SK-N-SH (cell line): Measurements from ENCODE around the gene UBE2I. TPM values are rescaled to one million over a fixed set of nuclear protein-coding genes. Genes with fewer than 3 reads are reported as not detected.

Experiments used
- CTCF ChIA-PET: fragments of 300-600, 350-600 bp; formaldehyde crosslinking; extraction: SDS; loops from one replicate; lab custom pipeline; 2021; lab: Yijun Ruan, JAX
- POLR2A ChIA-PET: fragments of 350-600 bp; sonication (Branson Sonifier 250); formaldehyde crosslinking; extraction: SDS; loops from one replicate; lab custom pipeline; 2020; ENCODE audit warnings: antibody characterized with exemption, inconsistent platforms; lab: Yijun Ruan, JAX
- DNase-seq: peaks from one replicate; pipeline ENCODE4 v3.0.0; 2012
- H2AFZ ChIP-seq: fragments of 200-600 bp; sonication (generic); 2 replicates; pipeline ENCODE4 v1.8.1; 2016; ENCODE audit warnings: antibody characterized with exemption, mild to moderate bottlenecking, low read depth
- H3F3A ChIP-seq: fragments of 200-600 bp; sonication (generic); replicated peaks from 2 replicates; pipeline ENCODE3; 2016; ENCODE audit warnings: antibody characterized with exemption, mild to moderate bottlenecking; ENCODE audit not compliant: insufficient read depth
- H3K27ac ChIP-seq, 2 experiments: fragments of 200-500 bp in 1 of 2; fragments of 200-600 bp in 1 of 2; sonication (Bioruptor generic) in 1 of 2; sonication (generic), shearing (Covaris generic) in 1 of 2; 2 replicates each; pipeline versions ENCODE4 v1.5.1 to v1.6.1; 2014 to 2016; ENCODE audit warnings: low read depth in 2 of 2, inconsistent platforms in 1 of 2, low read length in 1 of 2, mild to moderate bottlenecking in 1 of 2, mixed read lengths in 1 of 2
- H3K27me3 ChIP-seq: fragments of 200-600 bp; sonication (generic), shearing (Covaris generic); 2 replicates; pipeline ENCODE4 v1.6.1; 2016; ENCODE audit warnings: mixed run types; ENCODE audit not compliant: insufficient read depth
- H3K36me3 ChIP-seq, 2 experiments: fragments of 200-500 bp in 1 of 2; fragments of 200-600 bp in 1 of 2; sonication (Bioruptor generic) in 1 of 2; sonication (generic) in 1 of 2; replicated peaks in 1 of 2; 2 replicates each; pipeline versions ENCODE3 to v1.5.1; 2014 to 2016; ENCODE audit warnings: low read length in 1 of 2, mild to moderate bottlenecking in 1 of 2; ENCODE audit not compliant: insufficient read depth in 2 of 2, control insufficient read depth in 1 of 2
- H3K4me1 ChIP-seq, 2 experiments: fragments of 200-500 bp in 1 of 2; fragments of 200-600 bp in 1 of 2; sonication (Bioruptor generic) in 1 of 2; sonication (generic), shearing (Covaris generic) in 1 of 2; 2 replicates each; pipeline versions ENCODE4 v1.5.1 to v1.6.1; 2014 to 2016; ENCODE audit warnings: low read depth in 1 of 2, low read length in 1 of 2, mixed run types in 1 of 2; ENCODE audit not compliant: insufficient read depth in 2 of 2, control insufficient read depth in 1 of 2
- H3K4me2 ChIP-seq: fragments of 200-600 bp; sonication (generic), shearing (Covaris generic); 2 replicates; pipeline ENCODE4 v1.6.1; 2017; ENCODE audit warnings: mixed run types
- H3K4me3 ChIP-seq, 2 experiments: fragments of 200-500 bp in 1 of 2; fragments of 200-600 bp in 1 of 2; sonication (Bioruptor generic) in 1 of 2; sonication (generic), shearing (Covaris generic) in 1 of 2; 2 replicates each; pipeline versions ENCODE4 v1.5.1 to v1.8.1; 2014 to 2016; ENCODE audit warnings: low read depth in 2 of 2, inconsistent platforms in 1 of 2, low read length in 1 of 2, mild to moderate bottlenecking in 1 of 2, mixed read lengths in 1 of 2, moderate library complexity in 1 of 2
- H3K79me2 ChIP-seq: fragments of 200-600 bp; sonication (generic); 2 replicates; pipeline ENCODE4 v1.8.1; 2017; ENCODE audit warnings: mild to moderate bottlenecking; ENCODE audit not compliant: insufficient read depth
- H3K9ac ChIP-seq: fragments of 200-600 bp; sonication (generic); 2 replicates; pipeline ENCODE4 v1.6.1; 2017; ENCODE audit warnings: mixed run types
- H3K9me2 ChIP-seq: fragments of 200-600 bp; sonication (generic); 2 replicates; pipeline ENCODE4 v1.6.1; 2017; ENCODE audit warnings: mixed run types
- H3K9me3 ChIP-seq: fragments of 200-600 bp; sonication (generic); 2 replicates; pipeline ENCODE4 v1.6.1; 2017; ENCODE audit warnings: mixed run types, mild to moderate bottlenecking, moderate library complexity
- H4K20me1 ChIP-seq: fragments of 200-600 bp; sonication (generic); 2 replicates; pipeline ENCODE4 v1.6.1; 2017; ENCODE audit warnings: mild to moderate bottlenecking, mixed run types; ENCODE audit not compliant: insufficient read depth
- CHD2 ChIP-seq: fragments of 150-350 bp; IDR thresholded peaks from 2 replicates; pipeline ENCODE4 v1.6.1; 2018; ENCODE audit warnings: low read length; ENCODE audit not compliant: partially characterized antibody
- CTCF ChIP-seq: fragments of 200-600 bp; sonication (generic); IDR thresholded peaks from 2 replicates; pipeline ENCODE4 v1.6.1; 2017; ENCODE audit warnings: antibody characterized with exemption, mild to moderate bottlenecking, moderate library complexity
- ELF1 ChIP-seq: IDR thresholded peaks from 2 replicates; pipeline ENCODE4 v1.4.0; 2012
- EZH2phosphoT487 ChIP-seq: fragments of 200-600 bp; sonication (generic); IDR thresholded peaks from 2 replicates; pipeline ENCODE4 v1.6.1; 2017; ENCODE audit warnings: low read depth, mixed run types, mild to moderate bottlenecking, antibody characterized with exemption, moderate library complexity, borderline replicate concordance
- FOSL2 ChIP-seq: IDR thresholded peaks from 2 replicates; pipeline ENCODE4 v1.4.0; 2012; ENCODE audit warnings: low read depth, mild to moderate bottlenecking, moderate library complexity, borderline replicate concordance
- GATA2 ChIP-seq: sonication (generic); formaldehyde crosslinking; IDR thresholded peaks from 2 replicates; pipeline ENCODE4 v1.5.0; 2020; ENCODE audit warnings: mild to moderate bottlenecking, missing genetic modification reagents
- IRF3 ChIP-seq: fragments of 150-350 bp; IDR thresholded peaks from 2 replicates; pipeline ENCODE4 v1.6.1; 2016; ENCODE audit warnings: mild to moderate bottlenecking, low read depth, low read length
- MAX ChIP-seq: IDR thresholded peaks from 2 replicates; pipeline ENCODE4 v1.4.0; 2012; ENCODE audit warnings: low read depth
- MEF2A ChIP-seq: IDR thresholded peaks from 2 replicates; pipeline ENCODE4 v1.4.0; 2012; ENCODE audit warnings: low read depth, borderline replicate concordance
- MXI1 ChIP-seq: IDR thresholded peaks from 2 replicates; pipeline ENCODE4 v1.6.1; 2012; ENCODE audit warnings: mild to moderate bottlenecking, low read depth, low read length, improper control_type of control experiment
- RAD21 ChIP-seq: IDR thresholded peaks from 2 replicates; pipeline ENCODE4 v1.6.1; 2012; ENCODE audit warnings: mild to moderate bottlenecking, low read length
- RFX5 ChIP-seq: IDR thresholded peaks from 2 replicates; pipeline ENCODE4 v1.6.1; 2012; ENCODE audit warnings: mild to moderate bottlenecking, improper control_type of control experiment, low read length
- SIN3A ChIP-seq: IDR thresholded peaks from 2 replicates; pipeline ENCODE4 v1.6.1; 2012; ENCODE audit warnings: low read depth, mild to moderate bottlenecking, low read length, moderate library complexity, borderline replicate concordance
- SMC3 ChIP-seq: IDR thresholded peaks from 2 replicates; pipeline ENCODE4 v1.6.1; 2012; ENCODE audit warnings: low read depth, low read length, improper control_type of control experiment
- YY1 ChIP-seq: IDR thresholded peaks from 2 replicates; pipeline ENCODE4 v1.4.0; 2012; ENCODE audit warnings: low read depth, mild to moderate bottlenecking
- ZBTB33 ChIP-seq: IDR thresholded peaks from 2 replicates; pipeline ENCODE4 v1.4.0; 2012; ENCODE audit warnings: low read depth, borderline replicate concordance
- WGBS: methylation state at CpG from one replicate; pipeline ENCODE4 v1.1.6; 2017; ENCODE audit warnings: low lambda C conversion rate; 5-methylcytosine and 5-hydroxymethylcytosine counted together
- polyA plus RNA-seq, 3 experiments: library from polyadenylated mRNA; depleted of rRNA; stranded (reverse); fragments of >200 nt; gene quantifications; 2 replicates each; pipeline ENCODE4 v1.2.3, GENCODE V29; 2012
- TF ChIP-seq, protein P1 (sequence below): IDR thresholded peaks from 2 replicates; pipeline ENCODE4; 2012
- TF ChIP-seq, protein P2 (sequence below): IDR thresholded peaks from 2 replicates; pipeline ENCODE4 v1.4.0; 2012; ENCODE audit warnings: low read depth, borderline replicate concordance

The UBE2I gene
- polyA plus RNA-seq, 1 of the 3 experiments (the other 2 are of a cell fraction), result 107 TPM

DNA sequence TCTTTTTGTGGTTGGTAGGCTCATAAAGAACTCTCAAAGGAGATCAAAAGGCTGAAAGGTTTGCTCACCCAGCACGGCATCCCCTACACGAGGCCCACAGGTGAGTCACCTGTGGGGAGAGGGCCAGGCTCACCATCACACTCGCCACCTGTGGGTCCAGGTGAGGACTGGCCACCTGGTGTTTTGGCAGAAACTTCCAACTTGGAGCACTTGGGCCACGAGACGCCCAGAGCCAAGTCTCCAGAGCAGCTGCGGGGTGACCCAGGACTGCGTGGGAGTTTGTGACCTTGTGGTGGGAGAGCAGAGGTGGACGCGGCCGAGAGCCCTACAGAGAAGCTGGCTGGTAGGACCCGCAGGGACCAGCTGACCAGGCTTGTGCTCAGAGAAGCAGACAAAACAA is 53.4 kb downstream of the UBE2I start:
- no peak overlapping the region for H3K4me3 ChIP-seq
- peaks cover 19% of the 10 kb centered on the region; the same call in 1 of the 2 replicates for H4K20me1 ChIP-seq
- ChIA-PET CTCF (interaction anchor here (0.7 to 3.9 kb wide), 15 partner anchors 9 to 410 kb away, joined by 3 to 39 read pairs (median 6); partner anchors contain the start of genes EME2, JPT2, MRPS34 and UQCC4), POLR2A (interaction anchor here (1.1 kb wide), 1 partner anchor 9 kb away, joined by 3 read pairs; no protein-coding TSS in a partner anchor)
- no peak for DNase-seq
- TF ChIP-seq SIN3A (no peak), YY1 (no peak), ELF1 (no peak), RAD21 (no peak), RFX5 (no peak), IRF3 (no peak), MAX (no peak), CHD2 (no peak), ZBTB33 (no peak), SMC3 (no peak), GATA2 (CRISPR knock-in tag) (no peak), MEF2A (no peak), MXI1 (no peak), FOSL2 (no peak), CTCF (no peak), EZH2phosphoT487 (no peak)
- TF ChIP-seq, protein P1, sequence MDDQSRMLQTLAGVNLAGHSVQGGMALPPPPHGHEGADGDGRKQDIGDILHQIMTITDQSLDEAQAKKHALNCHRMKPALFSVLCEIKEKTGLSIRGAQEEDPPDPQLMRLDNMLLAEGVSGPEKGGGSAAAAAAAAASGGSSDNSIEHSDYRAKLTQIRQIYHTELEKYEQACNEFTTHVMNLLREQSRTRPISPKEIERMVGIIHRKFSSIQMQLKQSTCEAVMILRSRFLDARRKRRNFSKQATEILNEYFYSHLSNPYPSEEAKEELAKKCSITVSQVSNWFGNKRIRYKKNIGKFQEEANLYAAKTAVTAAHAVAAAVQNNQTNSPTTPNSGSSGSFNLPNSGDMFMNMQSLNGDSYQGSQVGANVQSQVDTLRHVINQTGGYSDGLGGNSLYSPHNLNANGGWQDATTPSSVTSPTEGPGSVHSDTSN, result no peak
- TF ChIP-seq, protein P2, sequence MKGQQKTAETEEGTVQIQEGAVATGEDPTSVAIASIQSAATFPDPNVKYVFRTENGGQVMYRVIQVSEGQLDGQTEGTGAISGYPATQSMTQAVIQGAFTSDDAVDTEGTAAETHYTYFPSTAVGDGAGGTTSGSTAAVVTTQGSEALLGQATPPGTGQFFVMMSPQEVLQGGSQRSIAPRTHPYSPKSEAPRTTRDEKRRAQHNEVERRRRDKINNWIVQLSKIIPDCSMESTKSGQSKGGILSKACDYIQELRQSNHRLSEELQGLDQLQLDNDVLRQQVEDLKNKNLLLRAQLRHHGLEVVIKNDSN, result no peak
- no peak overlapping the region for H3K27ac ChIP-seq
- H3K9me2 ChIP-seq, result no peaks in the 10 kb centered on the region
- no peaks in the 10 kb centered on the region for H3K27me3 ChIP-seq
- H3K4me1 ChIP-seq, result no peaks in the 10 kb centered on the region
- H3K36me3 ChIP-seq, result peaks cover 13 to 51% of the 10 kb centered on the region in 2 experiments
- H3K9me3 ChIP-seq, result no peaks in the 10 kb centered on the region
- H3K9ac ChIP-seq, result no peak overlapping the region
- H3K4me2 ChIP-seq, result no peak overlapping the region
- peaks cover 16% of the 10 kb centered on the region for H3F3A ChIP-seq
- WGBS, result 93% methylated on average over 8 of the region's 11 CpGs
- H2AFZ ChIP-seq, result no peak overlapping the region
- peaks cover 49% of the 10 kb centered on the region; the same call in 1 of the 2 replicates for H3K79me2 ChIP-seq
